K562 (cell line): Measurements from ENCODE around the gene UBALD2. TPM values are rescaled to one million over a fixed set of nuclear protein-coding genes. Genes with fewer than 3 reads are reported as not detected.

ENCODE experiments used
- ATF7 ChIP-seq: fragments of 450-650 bp; IDR thresholded peaks from 2 replicates; pipeline ENCODE4 v1.7.1; 2014; ENCODE audit warnings: mild to moderate bottlenecking, moderate library complexity
- CREM ChIP-seq: IDR thresholded peaks from 2 replicates; pipeline ENCODE4 v1.6.1; 2014; ENCODE audit warnings: antibody characterized with exemption, low read depth
- CXXC5 ChIP-seq: fragments of 250-450 bp; sonication (Bioruptor Pico); IDR thresholded peaks from 2 replicates; pipeline ENCODE4 v1.8.0; 2022; ENCODE audit warnings: inconsistent platforms, mild to moderate bottlenecking, moderate library complexity
- HDAC2 ChIP-seq: fragments of 450-650 bp; IDR thresholded peaks from 2 replicates; pipeline ENCODE4 v1.6.1; 2016; ENCODE audit warnings: mild to moderate bottlenecking
- JUN ChIP-seq, 2 experiments: sonication (generic) in 1 of 2; formaldehyde crosslinking in 1 of 2; IDR thresholded peaks; 2 replicates each; pipeline versions ENCODE4 v1.6.1 to v1.8.0; 2012 to 2022; ENCODE audit warnings: borderline replicate concordance in 2 of 2, mild to moderate bottlenecking in 2 of 2, improper control_type of control experiment in 1 of 2, low read depth in 1 of 2, low read length in 1 of 2, missing genetic modification reagents in 1 of 2
- NFATC3 ChIP-seq: fragments of 450-650 bp; IDR thresholded peaks from 2 replicates; pipeline ENCODE4 v1.6.1; 2017; ENCODE audit warnings: mild to moderate bottlenecking
- NR2C2 ChIP-seq, 2 experiments: fragments of 200-800 bp in 1 of 2; sonication (Bioruptor generic) in 1 of 2; sonication (generic) in 1 of 2; formaldehyde crosslinking in 1 of 2; IDR thresholded peaks; 2 replicates each; pipeline versions ENCODE4 v1.6.1 to v1.8.0; 2016 to 2022; ENCODE audit warnings: mild to moderate bottlenecking in 1 of 2, missing compliant biosample characterization in 1 of 2, missing genetic modification characterization in 1 of 2, missing genetic modification reagents in 1 of 2
- SMARCA4 ChIP-seq: fragments of 450-650 bp; IDR thresholded peaks from 2 replicates; pipeline ENCODE4 v1.6.1; 2016
- TAF1 ChIP-seq: IDR thresholded peaks from 2 replicates; pipeline ENCODE4 v1.6.1; 2011; ENCODE audit warnings: mild to moderate bottlenecking, low read length, moderate library complexity; ENCODE audit not compliant: insufficient read depth, control insufficient read depth, severe bottlenecking; ENCODE audit errors: extremely low read depth
- TRIM24 ChIP-seq, 2 experiments: fragments of 450-650 bp; IDR thresholded peaks; 2 replicates each; pipeline ENCODE4 v1.6.1; 2016
- ZFP36 ChIP-seq: fragments of 150-350 bp; IDR thresholded peaks from 2 replicates; pipeline ENCODE4 v1.6.1; 2018; ENCODE audit warnings: low read length, low read depth; ENCODE audit not compliant: partially characterized antibody
- ZNF175 ChIP-seq: fragments of 200-800 bp; sonication (Bioruptor generic); IDR thresholded peaks from 2 replicates; pipeline ENCODE4 v1.6.1; 2016; ENCODE audit warnings: low read depth, mild to moderate bottlenecking, missing genetic modification characterization, missing compliant biosample characterization
- ZNF24 ChIP-seq: fragments of 450-650 bp; IDR thresholded peaks from 2 replicates; pipeline ENCODE4 v1.6.1; 2016
- ZNF584 ChIP-seq: fragments of 200-800 bp; sonication (Bioruptor generic); IDR thresholded peaks from 2 replicates; pipeline ENCODE4 v1.6.1; 2016; ENCODE audit warnings: low read depth, mild to moderate bottlenecking, missing genetic modification characterization, missing compliant biosample characterization
- ZNF766 ChIP-seq: fragments of 200-800 bp; sonication (Bioruptor generic); conservative IDR thresholded peaks from 2 replicates; pipeline ENCODE4 v1.6.1; 2016; ENCODE audit warnings: missing genetic modification characterization, missing compliant biosample characterization
- polyA plus RNA-seq, 8 experiments: library from polyadenylated mRNA; depleted of rRNA in 4 of 8; stranded (reverse) in 5 of 8; unstranded in 3 of 8; fragments of >200 nt; fragmentation: Nextera tagmentation in 2 of 8; fragmentation: Illumina TruSeq in 1 of 8; extraction: Ambion mirVana in 2 of 8; extraction: Trizol in 1 of 8; gene quantifications; 2 replicates each; pipeline versions ENCODE4 v1.2.1 to v1.2.3, GENCODE V29; 2011 to 2014; ENCODE audit warnings: inconsistent platforms in 1 of 8, missing spikeins in 1 of 8
- total RNA-seq, 7 experiments: library from RNA; depleted of rRNA in 6 of 7; stranded (reverse); fragments of >200 nt in 6 of 7; fragmentation: Illumina TruSeq in 2 of 7; extraction: Trizol in 2 of 7; gene quantifications; 2 replicates each; pipeline versions ENCODE4 v1.2.1 to v1.2.3, GENCODE V29; 2011 to 2021; ENCODE audit warnings: low replicate concordance in 1 of 7
- TF ChIP-seq, protein P1 (sequence below), 2 experiments: fragments of 450-650 bp in 1 of 2; sonication (generic) in 1 of 2; formaldehyde crosslinking in 1 of 2; IDR thresholded peaks in 1 of 2; conservative IDR thresholded peaks in 1 of 2; 2 replicates each; pipeline versions ENCODE4 v1.6.1 to v1.8.1; 2016 to 2023; ENCODE audit warnings: mild to moderate bottlenecking in 2 of 2, moderate library complexity in 2 of 2, inconsistent platforms in 1 of 2, missing genetic modification reagents in 1 of 2
- TF ChIP-seq, protein P2 (sequence below): sonication (generic); formaldehyde crosslinking; IDR thresholded peaks from 2 replicates; pipeline ENCODE4 v1.9.0; 2022; ENCODE audit warnings: mild to moderate bottlenecking, missing genetic modification reagents
- TF ChIP-seq, protein P3 (sequence below), 2 experiments: fragments of 450-650 bp; IDR thresholded peaks; 2 replicates each; pipeline ENCODE4 v1.6.1; 2018; ENCODE audit warnings: mild to moderate bottlenecking in 2 of 2, low read depth in 1 of 2; ENCODE audit not compliant: partially characterized antibody in 2 of 2

Gene UBALD2
- total and polyA plus RNA-seq, 9 of the 15 experiments (the other 6 are each of a cell fraction or from before 2014, with no cell fraction given) = 2.3 to 94.1 (median 25.3) TPM

DNA sequence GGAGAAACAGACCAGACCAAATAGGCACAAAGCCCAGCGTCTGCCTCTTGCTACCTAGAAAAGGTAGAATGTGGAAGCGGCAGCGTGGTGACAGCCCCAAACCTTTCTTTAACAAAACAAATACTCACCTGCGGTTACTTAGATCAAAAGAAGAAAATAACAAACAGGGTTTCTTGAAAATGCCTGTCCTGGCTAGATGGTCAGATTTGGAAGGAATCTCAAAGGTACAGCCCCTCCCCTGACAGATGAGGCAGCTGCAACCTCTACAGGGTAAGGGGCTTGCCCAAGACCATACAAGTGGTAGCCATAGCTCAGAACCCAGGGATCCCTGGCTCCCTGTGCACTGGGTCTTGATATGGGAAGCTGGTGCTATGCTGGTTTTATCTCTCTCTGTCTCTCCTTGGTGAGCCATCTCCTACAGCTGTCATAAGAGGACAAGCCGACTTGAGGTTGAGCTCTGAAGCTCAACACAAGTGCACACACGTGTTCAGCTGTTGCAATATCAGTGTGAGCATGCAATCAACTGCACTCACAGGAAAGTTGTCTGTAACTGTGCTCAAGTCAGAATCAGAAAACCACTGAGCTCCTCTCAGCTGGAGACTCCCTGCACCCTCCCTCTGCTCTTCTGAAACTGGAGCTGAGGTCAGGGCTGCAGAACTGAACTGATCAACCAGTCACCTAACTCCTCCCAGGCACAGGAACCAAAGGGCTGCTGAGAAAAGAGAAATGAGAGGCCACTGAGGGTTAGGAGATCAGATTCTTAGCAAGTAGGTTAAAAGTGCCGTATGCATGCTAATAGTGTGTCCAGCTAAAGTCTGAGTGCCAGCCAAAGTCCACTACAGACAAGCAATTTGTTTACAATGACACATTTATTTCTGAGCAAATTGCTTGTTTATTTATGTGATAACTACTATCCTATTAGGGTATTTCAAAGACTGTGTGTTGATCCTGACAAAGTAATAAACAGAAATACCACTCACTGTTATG lies 18.8 kb upstream of the UBALD2 start (continued):
- TF ChIP-seq, protein P1, sequence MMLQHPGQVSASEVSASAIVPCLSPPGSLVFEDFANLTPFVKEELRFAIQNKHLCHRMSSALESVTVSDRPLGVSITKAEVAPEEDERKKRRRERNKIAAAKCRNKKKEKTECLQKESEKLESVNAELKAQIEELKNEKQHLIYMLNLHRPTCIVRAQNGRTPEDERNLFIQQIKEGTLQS (IDR thresholded peaks at IDR 0.05) = peak; percentile 78
- TF ChIP-seq, protein P1 (CRISPR knock-in tag; conservative IDR thresholded peaks at IDR 0.05) = no peak
- TF ChIP-seq CXXC5 (0 out of 2 replicates have a peak, but pooled peaks have one; percentile 15), CREM (no peak), NFATC3 (no peak), ATF7 (peak; percentile 61; the same call in 1 of the 2 replicates), ZNF24 (peak; percentile 40; the same call in 1 of the 2 replicates), NR2C2 (CRISPR knock-in tag; IDR thresholded peaks at IDR 0.05) (no peak), NR2C2 (tag; IDR thresholded peaks at IDR 0.05) (peak; percentile 42; the same call in 1 of the 2 replicates), HDAC2 (peak; percentile 55; the same call in 1 of the 2 replicates), ZFP36 (peak; percentile 31), ZNF584 (CRISPR knock-in tag) (peak; percentile 85), SMARCA4 (peak; percentile 37; the same call in 1 of the 2 replicates), JUN (IDR thresholded peaks at IDR 0.05; ENCODE audit: borderline replicate concordance, low read depth, low read length) (peak; percentile 31; the same call in 1 of the 2 replicates), JUN (CRISPR knock-in tag; IDR thresholded peaks at IDR 0.05; ENCODE audit: borderline replicate concordance) (no peak), TAF1 (peak; percentile 30), TRIM24 (IDR thresholded peaks at IDR 0.05) (peak; percentile 73 to 76; a peak in 2 of 4 replicates), ZNF175 (CRISPR knock-in tag) (peak; percentile 76; the same call in 1 of the 2 replicates), ZNF766 (CRISPR knock-in tag) (peak; percentile 61; the same call in 1 of the 2 replicates)
- TF ChIP-seq, protein P2, sequence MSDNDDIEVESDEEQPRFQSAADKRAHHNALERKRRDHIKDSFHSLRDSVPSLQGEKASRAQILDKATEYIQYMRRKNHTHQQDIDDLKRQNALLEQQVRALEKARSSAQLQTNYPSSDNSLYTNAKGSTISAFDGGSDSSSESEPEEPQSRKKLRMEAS = peak; percentile 77
- TF ChIP-seq, protein P3, sequence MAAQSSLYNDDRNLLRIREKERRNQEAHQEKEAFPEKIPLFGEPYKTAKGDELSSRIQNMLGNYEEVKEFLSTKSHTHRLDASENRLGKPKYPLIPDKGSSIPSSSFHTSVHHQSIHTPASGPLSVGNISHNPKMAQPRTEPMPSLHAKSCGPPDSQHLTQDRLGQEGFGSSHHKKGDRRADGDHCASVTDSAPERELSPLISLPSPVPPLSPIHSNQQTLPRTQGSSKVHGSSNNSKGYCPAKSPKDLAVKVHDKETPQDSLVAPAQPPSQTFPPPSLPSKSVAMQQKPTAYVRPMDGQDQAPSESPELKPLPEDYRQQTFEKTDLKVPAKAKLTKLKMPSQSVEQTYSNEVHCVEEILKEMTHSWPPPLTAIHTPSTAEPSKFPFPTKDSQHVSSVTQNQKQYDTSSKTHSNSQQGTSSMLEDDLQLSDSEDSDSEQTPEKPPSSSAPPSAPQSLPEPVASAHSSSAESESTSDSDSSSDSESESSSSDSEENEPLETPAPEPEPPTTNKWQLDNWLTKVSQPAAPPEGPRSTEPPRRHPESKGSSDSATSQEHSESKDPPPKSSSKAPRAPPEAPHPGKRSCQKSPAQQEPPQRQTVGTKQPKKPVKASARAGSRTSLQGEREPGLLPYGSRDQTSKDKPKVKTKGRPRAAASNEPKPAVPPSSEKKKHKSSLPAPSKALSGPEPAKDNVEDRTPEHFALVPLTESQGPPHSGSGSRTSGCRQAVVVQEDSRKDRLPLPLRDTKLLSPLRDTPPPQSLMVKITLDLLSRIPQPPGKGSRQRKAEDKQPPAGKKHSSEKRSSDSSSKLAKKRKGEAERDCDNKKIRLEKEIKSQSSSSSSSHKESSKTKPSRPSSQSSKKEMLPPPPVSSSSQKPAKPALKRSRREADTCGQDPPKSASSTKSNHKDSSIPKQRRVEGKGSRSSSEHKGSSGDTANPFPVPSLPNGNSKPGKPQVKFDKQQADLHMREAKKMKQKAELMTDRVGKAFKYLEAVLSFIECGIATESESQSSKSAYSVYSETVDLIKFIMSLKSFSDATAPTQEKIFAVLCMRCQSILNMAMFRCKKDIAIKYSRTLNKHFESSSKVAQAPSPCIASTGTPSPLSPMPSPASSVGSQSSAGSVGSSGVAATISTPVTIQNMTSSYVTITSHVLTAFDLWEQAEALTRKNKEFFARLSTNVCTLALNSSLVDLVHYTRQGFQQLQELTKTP (IDR thresholded peaks at IDR 0.05; ENCODE audit: low read depth in 1 of 2, partially characterized antibody in 2 of 2) = peak in 1 of 2 experiments; percentile 34
